ENCODE measurements around the gene SLC5A10. TPM values are rescaled to one million over a fixed set of nuclear protein-coding genes. Genes with fewer than 3 reads are reported as not detected.
A peak's percentile ranks its signal among the peaks of the same experiment; 100 is the strongest.

Gene SLC5A10
- total RNA-seq, 2 experiments from 2014 or later, result not detected

DNA sequence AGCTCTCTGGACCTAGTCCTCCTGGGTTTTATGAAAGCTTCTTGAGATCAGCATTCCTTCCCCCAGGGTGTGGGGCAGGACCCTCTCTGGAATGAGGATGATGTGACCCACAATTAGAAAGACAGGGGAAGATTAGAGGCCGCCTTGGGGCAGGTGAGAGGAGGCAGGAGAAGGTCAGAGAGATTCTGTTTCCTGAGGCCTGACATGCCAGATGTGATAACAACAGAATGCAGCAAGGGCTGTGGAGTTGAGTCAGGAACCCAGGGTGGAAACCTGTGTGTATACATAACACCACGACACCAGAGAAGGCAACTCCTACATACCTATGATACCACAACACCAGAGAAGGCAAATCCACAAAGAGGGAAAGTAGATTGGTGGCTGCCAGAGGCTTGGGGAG, 5.4 kb upstream of the SLC5A10 start:
- no peak overlapping the region for H3K27ac Mint-ChIP-seq
- H3K9me3 Mint-ChIP-seq, result no peaks in the 10 kb centered on the region
- ATAC-seq (no peak), DNase-seq (no peak)
- POLR2A ChIA-PET, result no interaction called here
- TF ChIP-seq, protein P1, sequence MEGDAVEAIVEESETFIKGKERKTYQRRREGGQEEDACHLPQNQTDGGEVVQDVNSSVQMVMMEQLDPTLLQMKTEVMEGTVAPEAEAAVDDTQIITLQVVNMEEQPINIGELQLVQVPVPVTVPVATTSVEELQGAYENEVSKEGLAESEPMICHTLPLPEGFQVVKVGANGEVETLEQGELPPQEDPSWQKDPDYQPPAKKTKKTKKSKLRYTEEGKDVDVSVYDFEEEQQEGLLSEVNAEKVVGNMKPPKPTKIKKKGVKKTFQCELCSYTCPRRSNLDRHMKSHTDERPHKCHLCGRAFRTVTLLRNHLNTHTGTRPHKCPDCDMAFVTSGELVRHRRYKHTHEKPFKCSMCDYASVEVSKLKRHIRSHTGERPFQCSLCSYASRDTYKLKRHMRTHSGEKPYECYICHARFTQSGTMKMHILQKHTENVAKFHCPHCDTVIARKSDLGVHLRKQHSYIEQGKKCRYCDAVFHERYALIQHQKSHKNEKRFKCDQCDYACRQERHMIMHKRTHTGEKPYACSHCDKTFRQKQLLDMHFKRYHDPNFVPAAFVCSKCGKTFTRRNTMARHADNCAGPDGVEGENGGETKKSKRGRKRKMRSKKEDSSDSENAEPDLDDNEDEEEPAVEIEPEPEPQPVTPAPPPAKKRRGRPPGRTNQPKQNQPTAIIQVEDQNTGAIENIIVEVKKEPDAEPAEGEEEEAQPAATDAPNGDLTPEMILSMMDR (IDR thresholded peaks at IDR 0.05), result no peak
- H3K4me1 Mint-ChIP-seq (ENCODE audit: low read depth), result peaks cover 2% of the 10 kb centered on the region
- intact Hi-C loops (cut with micrococcal nuclease), result no loop called here
- no peaks in the 10 kb centered on the region for H3K36me3 Mint-ChIP-seq (ENCODE audit: low read depth)
- CTCF ChIA-PET, result no interaction called here
- no peak overlapping the region for H3K4me3 Mint-ChIP-seq
- no peaks in the 10 kb centered on the region for H3K27me3 Mint-ChIP-seq

DNA sequence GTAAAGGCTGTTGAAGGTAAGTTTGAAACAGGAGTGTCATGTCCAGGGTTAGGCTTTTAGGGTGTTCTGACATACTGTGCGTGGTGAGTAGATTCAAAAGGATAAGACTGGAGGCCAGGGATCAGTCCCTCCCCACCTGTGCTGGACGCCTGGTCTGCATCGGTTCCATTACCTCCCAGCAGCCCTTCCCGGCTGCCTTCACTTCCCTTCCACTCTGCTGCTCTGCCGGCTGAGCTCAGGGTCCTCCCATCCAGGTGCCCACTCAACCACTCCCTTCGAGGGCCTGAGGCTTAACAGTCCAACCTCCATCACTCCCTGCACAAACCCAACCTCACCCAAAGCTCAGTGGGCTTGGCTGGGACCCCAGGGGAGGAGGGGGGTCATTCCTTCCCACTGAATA, 4.1 kb upstream of the SLC5A10 start:
- ATAC-seq (no peak), DNase-seq (no peak)
- no peak overlapping the region for H3K4me3 Mint-ChIP-seq
- ChIA-PET POLR2A (no interaction called here), CTCF (no interaction called here)
- H3K27me3 Mint-ChIP-seq, result no peaks in the 10 kb centered on the region
- H3K36me3 Mint-ChIP-seq (ENCODE audit: low read depth), result no peaks in the 10 kb centered on the region
- H3K9me3 Mint-ChIP-seq, result no peaks in the 10 kb centered on the region
- TF ChIP-seq, protein P1 (IDR thresholded peaks at IDR 0.05), result no peak
- peak overlapping the region; percentile 17 for H3K27ac Mint-ChIP-seq
- H3K4me1 Mint-ChIP-seq (ENCODE audit: low read depth), result peaks cover 2% of the 10 kb centered on the region
- intact Hi-C loops (cut with micrococcal nuclease), result no loop called here

DNA sequence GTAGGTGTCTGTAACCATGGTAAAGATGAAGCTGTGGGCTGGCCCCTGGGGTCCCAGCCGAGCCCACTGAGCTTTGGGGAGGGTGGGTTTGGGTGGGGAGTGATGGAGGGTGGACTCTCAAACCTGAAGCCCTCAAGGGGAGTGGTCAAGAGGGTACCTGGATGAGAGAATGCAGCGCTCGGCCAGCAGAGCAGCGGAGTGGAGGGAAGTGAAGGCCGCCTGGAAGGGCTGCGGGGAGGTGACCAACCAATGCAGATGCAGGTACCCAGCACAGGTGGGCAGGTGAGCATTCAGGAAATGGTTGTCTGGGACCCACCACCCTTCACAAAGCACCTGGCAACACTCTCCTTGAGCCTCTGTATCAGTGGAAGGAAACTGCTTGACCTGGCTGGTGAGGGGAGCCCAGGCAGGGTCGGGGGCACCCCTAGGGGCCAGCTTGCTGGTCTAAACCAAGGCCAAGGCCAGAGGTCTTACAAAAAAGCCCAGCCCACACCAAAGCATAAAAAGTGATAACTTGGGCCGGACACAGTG, 3.4 kb upstream of the SLC5A10 start:
- Mint-ChIP-seq H3K27ac (no peak overlapping the region), H3K9me3 (no peaks in the 10 kb centered on the region), H3K4me3 (no peak overlapping the region), H3K36me3 (ENCODE audit: low read depth) (no peaks in the 10 kb centered on the region), H3K4me1 (ENCODE audit: low read depth) (peaks cover 4% of the 10 kb centered on the region), H3K27me3 (no peaks in the 10 kb centered on the region)
- TF ChIP-seq, protein P1 (IDR thresholded peaks at IDR 0.05), result no peak
- CTCF ChIA-PET, result interaction anchor here (2.1 kb wide), 1 partner anchor 12 kb away, joined by 16 read pairs; no protein-coding TSS in a partner anchor
- intact Hi-C loops (cut with micrococcal nuclease), result no loop called here
- DNase-seq, result no peak
- no peak for ATAC-seq
- POLR2A ChIA-PET, result interaction anchor here (0.5 kb wide), 1 partner anchor 10 kb away, joined by 3 read pairs; no protein-coding TSS in a partner anchor

DNA sequence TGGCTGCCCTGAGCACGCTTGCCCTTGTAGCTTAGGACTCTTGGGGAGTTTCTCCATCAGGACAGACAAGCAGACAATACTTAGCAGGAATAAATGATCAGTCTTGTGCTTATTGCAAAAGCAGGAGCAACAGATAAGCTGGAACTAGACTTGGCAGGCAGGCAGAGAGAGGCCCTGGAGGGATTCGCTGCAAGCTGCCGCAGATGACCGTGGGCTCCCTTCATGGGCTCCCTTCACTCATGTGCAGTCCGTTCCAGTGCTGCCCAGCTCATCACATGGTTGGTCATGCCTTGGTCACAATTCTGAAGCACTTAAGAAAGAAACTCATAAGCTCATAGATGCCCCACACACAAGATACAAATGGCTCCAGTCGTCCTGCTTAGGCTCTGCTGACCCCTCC, 2.4 kb upstream of the SLC5A10 start:
- no peak for DNase-seq
- Mint-ChIP-seq H3K9me3 (no peaks in the 10 kb centered on the region), H3K27ac (no peak overlapping the region), H3K36me3 (ENCODE audit: low read depth) (no peaks in the 10 kb centered on the region), H3K27me3 (no peaks in the 10 kb centered on the region), H3K4me1 (ENCODE audit: low read depth) (peaks cover 11% of the 10 kb centered on the region), H3K4me3 (no peak overlapping the region)
- POLR2A ChIA-PET, result no interaction called here
- intact Hi-C loops (cut with micrococcal nuclease), result no loop called here
- CTCF ChIA-PET, result interaction anchor here (2.1 kb wide), 1 partner anchor 11 kb away, joined by 16 read pairs; no protein-coding TSS in a partner anchor
- TF ChIP-seq, protein P1 (IDR thresholded peaks at IDR 0.05), result no peak
- ATAC-seq, result no peak

DNA sequence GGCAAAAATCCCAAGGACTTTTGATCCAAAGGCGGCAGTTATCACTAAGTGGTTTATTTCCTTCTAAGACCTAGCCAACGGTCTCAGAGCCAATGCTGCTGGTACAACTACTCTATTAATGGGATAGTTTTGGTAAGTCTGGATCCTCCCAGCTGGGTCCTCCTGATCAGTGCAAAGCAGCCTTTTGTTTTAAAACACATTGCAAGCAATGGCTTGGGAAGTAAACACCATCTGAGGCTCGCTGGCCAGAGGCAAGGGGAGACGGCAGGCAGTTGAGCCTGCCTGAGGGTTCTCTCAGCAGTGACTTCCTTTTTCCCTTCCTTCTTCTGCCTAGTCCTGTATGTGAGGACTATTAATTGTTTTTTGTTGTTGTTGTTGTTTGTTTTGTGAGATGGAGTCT, 1.6 kb upstream of the SLC5A10 start:
- H3K36me3 Mint-ChIP-seq (ENCODE audit: low read depth), result no peaks in the 10 kb centered on the region
- H3K4me1 Mint-ChIP-seq (ENCODE audit: low read depth), result peaks cover 15% of the 10 kb centered on the region
- H3K27me3 Mint-ChIP-seq, result no peaks in the 10 kb centered on the region
- no peaks in the 10 kb centered on the region for H3K9me3 Mint-ChIP-seq
- intact Hi-C loops (cut with micrococcal nuclease), result no loop called here
- ATAC-seq (no peak), DNase-seq (no peak)
- TF ChIP-seq, protein P1 (IDR thresholded peaks at IDR 0.05), result no peak
- CTCF ChIA-PET, result interaction anchor here (2.1 kb wide), 1 partner anchor 11 kb away, joined by 16 read pairs; no protein-coding TSS in a partner anchor
- H3K4me3 Mint-ChIP-seq, result no peak overlapping the region
- POLR2A ChIA-PET, result no interaction called here
- H3K27ac Mint-ChIP-seq, result no peak overlapping the region

Data from activated CD8-positive, alpha-beta T cell treated with anti-CD3 and anti-CD28 coated beads for 36 hours (primary cell).